H1 (cell line): ENCODE data around the gene MRPS14. TPM values are rescaled to one million over a fixed set of nuclear protein-coding genes. Genes with fewer than 3 reads are reported as not detected.
A peak's percentile ranks its signal among the peaks of the same experiment; 100 is the strongest.

Source experiments
- CTCF ChIA-PET: fragments of 300-600 bp; sonication (Branson Sonifier 250); formaldehyde crosslinking; loops from one replicate; lab custom pipeline; 2021; ENCODE audit not compliant: partially characterized antibody; lab: Charles Lee
- POLR2A ChIA-PET: fragments of 300-600 bp; sonication (Branson Sonifier 250); formaldehyde crosslinking; loops from one replicate; lab custom pipeline; 2021; ENCODE audit warnings: inconsistent platforms; ENCODE audit not compliant: partially characterized antibody; lab: Charles Lee
- DNase-seq, 2 experiments: peaks; one replicate each; pipeline versions ENCODE4 v3.0.0 to v3.0.0-alpha.2; 2010 to 2022; ENCODE audit warnings: low spot score in 2 of 2, low read depth in 1 of 2, mixed read lengths in 1 of 2
- FAIRE-seq: peaks from 2 replicates; lab custom pipeline; 2011; peaks lifted over from hg19 to GRCh38; lab: Jason Lieb, UNC
- H2AFZ ChIP-seq: 2 replicates; pipeline ENCODE4 v1.8.1; 2012; ENCODE audit warnings: low read length, inconsistent platforms
- H2AK5ac ChIP-seq: 2 replicates; pipeline ENCODE4 v1.6.1; 2013; ENCODE audit warnings: low read depth, low read length
- H2BK120ac ChIP-seq: replicated peaks from 2 replicates; pipeline ENCODE3; 2013; ENCODE audit warnings: low read depth, low read length, inconsistent platforms
- H2BK12ac ChIP-seq: 2 replicates; pipeline ENCODE4 v1.6.1; 2013; ENCODE audit warnings: low read depth, low read length
- H2BK15ac ChIP-seq: 2 replicates; pipeline ENCODE4 v1.6.1; 2013; ENCODE audit warnings: low read length
- H2BK20ac ChIP-seq: 2 replicates; pipeline ENCODE4 v1.6.1; 2013; ENCODE audit warnings: low read length
- H2BK5ac ChIP-seq: 2 replicates; pipeline ENCODE4 v1.6.1; 2013; ENCODE audit warnings: low read depth, low read length
- H3K14ac ChIP-seq: 2 replicates; pipeline ENCODE4 v1.6.1; 2013; ENCODE audit warnings: inconsistent platforms; ENCODE audit not compliant: insufficient read length
- H3K18ac ChIP-seq: 2 replicates; pipeline ENCODE4 v1.6.1; 2013; ENCODE audit warnings: low read length; ENCODE audit errors: extremely low read depth
- H3K23ac ChIP-seq: 2 replicates; pipeline ENCODE4 v1.6.1; 2013; ENCODE audit warnings: inconsistent platforms; ENCODE audit not compliant: insufficient read length
- H3K23me2 ChIP-seq: 2 replicates; pipeline ENCODE4 v1.6.1; 2013; ENCODE audit warnings: low read depth, low read length
- H3K27ac ChIP-seq: 2 replicates; pipeline ENCODE4 v1.6.1; 2011; ENCODE audit warnings: low read depth, low read length, inconsistent platforms
- H3K27me3 ChIP-seq, 4 experiments: replicated peaks in 1 of 4; 1 replicate in 1 of 4; 2 replicates in 3 of 4; pipeline versions ENCODE4 v1.6.1 to v1.8.1; 2011 to 2013; ENCODE audit warnings: low read length in 3 of 4, mild to moderate bottlenecking in 3 of 4, inconsistent platforms in 2 of 4, mixed read lengths in 2 of 4, moderate library complexity in 1 of 4; ENCODE audit not compliant: control insufficient read depth in 3 of 4, insufficient read depth in 3 of 4; ENCODE audit errors: extremely low read depth in 1 of 4
- H3K36me3 ChIP-seq, 4 experiments: 2 replicates each; pipeline versions ENCODE4 v1.6.1 to v1.8.1; 2011 to 2013; ENCODE audit warnings: mild to moderate bottlenecking in 4 of 4, low read length in 3 of 4, moderate library complexity in 2 of 4, control low read depth in 1 of 4, inconsistent platforms in 1 of 4; ENCODE audit not compliant: insufficient read depth in 4 of 4, control insufficient read depth in 2 of 4
- H3K4ac ChIP-seq: replicated peaks from 2 replicates; pipeline ENCODE3; 2013; ENCODE audit warnings: low read length, low read depth, mixed read lengths, inconsistent platforms; ENCODE audit not compliant: insufficient read length
- H3K4me1 ChIP-seq, 4 experiments: replicated peaks in 1 of 4; 1 replicate in 1 of 4; 2 replicates in 3 of 4; pipeline versions ENCODE4 v1.6.1 to v1.8.1; 2011 to 2013; ENCODE audit warnings: low read length in 3 of 4, inconsistent platforms in 2 of 4, mixed read lengths in 1 of 4; ENCODE audit not compliant: insufficient read depth in 4 of 4, control insufficient read depth in 3 of 4
- H3K4me2 ChIP-seq, 2 experiments: 2 replicates each; pipeline versions ENCODE4 v1.6.1 to v1.8.1; 2011 to 2013; ENCODE audit warnings: low read depth in 2 of 2, low read length in 2 of 2, control low read depth in 1 of 2, inconsistent platforms in 1 of 2, mild to moderate bottlenecking in 1 of 2; ENCODE audit not compliant: insufficient read depth in 1 of 2
- H3K4me3 ChIP-seq, 4 experiments: fragments of 200-600, 300-600 bp in 1 of 4; sonication (generic), shearing (Covaris generic), sonication (Bioruptor Twin) in 1 of 4; 2 replicates each; pipeline versions ENCODE4 v1.5.1 to v1.8.1; 2011 to 2016; ENCODE audit warnings: low read length in 4 of 4, low read depth in 3 of 4, control low read depth in 2 of 4, inconsistent platforms in 2 of 4, mild to moderate bottlenecking in 2 of 4, mixed read lengths in 1 of 4, moderate library complexity in 1 of 4; ENCODE audit not compliant: insufficient read depth in 2 of 4; ENCODE audit errors: extremely low read depth in 1 of 4
- H3K56ac ChIP-seq: replicated peaks from 2 replicates; pipeline ENCODE3; 2013; ENCODE audit warnings: low read depth, mild to moderate bottlenecking, mixed read lengths, low read length, inconsistent platforms; ENCODE audit not compliant: insufficient read length
- H3K79me1 ChIP-seq: 2 replicates; pipeline ENCODE4 v1.6.1; 2013; ENCODE audit warnings: low read depth, low read length, control low read depth
- H3K79me2 ChIP-seq, 2 experiments: 2 replicates each; pipeline versions ENCODE4 v1.6.1 to v1.8.1; 2012 to 2013; ENCODE audit warnings: low read length in 2 of 2, mild to moderate bottlenecking in 2 of 2, inconsistent platforms in 1 of 2; ENCODE audit not compliant: insufficient read depth in 2 of 2, control insufficient read depth in 1 of 2
- H3K9ac ChIP-seq, 4 experiments: replicated peaks in 1 of 4; 1 replicate in 1 of 4; 2 replicates in 3 of 4; pipeline versions ENCODE4 v1.6.1 to v1.8.1; 2011 to 2013; ENCODE audit warnings: low read depth in 3 of 4, low read length in 3 of 4, control low read depth in 2 of 4, mild to moderate bottlenecking in 2 of 4, moderate library complexity in 2 of 4, inconsistent platforms in 1 of 4; ENCODE audit errors: extremely low read depth in 1 of 4
- H3K9me3 ChIP-seq, 2 experiments: 2 replicates each; pipeline versions ENCODE4 v1.6.1 to v1.8.1; 2012 to 2013; ENCODE audit warnings: mild to moderate bottlenecking in 2 of 2, moderate library complexity in 2 of 2, control low read depth in 1 of 2, inconsistent platforms in 1 of 2, low read depth in 1 of 2, low read length in 1 of 2, mixed read lengths in 1 of 2; ENCODE audit not compliant: insufficient read depth in 2 of 2
- H4K20me1 ChIP-seq, 2 experiments: replicated peaks in 1 of 2; 2 replicates each; pipeline versions ENCODE3 to v1.8.1; 2011 to 2013; ENCODE audit warnings: inconsistent platforms in 2 of 2, low read length in 2 of 2, mild to moderate bottlenecking in 1 of 2; ENCODE audit not compliant: insufficient read depth in 2 of 2, control insufficient read depth in 1 of 2
- H4K5ac ChIP-seq: 2 replicates; pipeline ENCODE4 v1.6.1; 2013; ENCODE audit warnings: low read length, low read depth, mixed read lengths, inconsistent platforms; ENCODE audit not compliant: insufficient read length
- H4K8ac ChIP-seq: 2 replicates; pipeline ENCODE4 v1.8.0; 2013; ENCODE audit warnings: mild to moderate bottlenecking, moderate library complexity, low read length, inconsistent platforms; ENCODE audit not compliant: insufficient read depth; ENCODE audit errors: extremely low read depth
- H4K91ac ChIP-seq: replicated peaks from 2 replicates; pipeline ENCODE3; 2013; ENCODE audit warnings: low read length, mixed read lengths, inconsistent platforms; ENCODE audit not compliant: insufficient read length
- RAD21 ChIP-seq, 2 experiments: IDR thresholded peaks in 1 of 2; conservative IDR thresholded peaks in 1 of 2; 2 replicates each; pipeline ENCODE4 v1.6.1; 2011; ENCODE audit warnings: low read depth in 2 of 2, low read length in 2 of 2, improper control_type of control experiment in 1 of 2, inconsistent platforms in 1 of 2, mild to moderate bottlenecking in 1 of 2, moderate library complexity in 1 of 2
- polyA plus RNA-seq, 7 experiments: library from polyadenylated mRNA; depleted of rRNA in 3 of 7; stranded (reverse) in 5 of 7; unstranded in 2 of 7; fragments of >200 nt in 5 of 7; fragments of 200-250 nt in 2 of 7; gene quantifications; 1 replicate in 5 of 7; 2 replicates in 1 of 7; 4 replicates in 1 of 7; pipeline versions ENCODE4 v1.2.1 to v1.2.3, GENCODE V29; 2011 to 2013; ENCODE audit warnings: missing spikeins in 2 of 7, mixed read lengths in 2 of 7
- total RNA-seq: library from RNA; stranded (reverse); fragmentation: NEBNext Ultra II Directional; extraction: Animal tissue kit (Norgen Biotek cat#: 25700); gene quantifications from 2 replicates; pipeline ENCODE4 v1.2.1, GENCODE V29; 2021

Gene MRPS14
- total and polyA plus RNA-seq, 2 of the 8 experiments (the other 6 are each of a cell fraction or from before 2014, with no cell fraction given): 27.5 to 38.7 TPM

DNA sequence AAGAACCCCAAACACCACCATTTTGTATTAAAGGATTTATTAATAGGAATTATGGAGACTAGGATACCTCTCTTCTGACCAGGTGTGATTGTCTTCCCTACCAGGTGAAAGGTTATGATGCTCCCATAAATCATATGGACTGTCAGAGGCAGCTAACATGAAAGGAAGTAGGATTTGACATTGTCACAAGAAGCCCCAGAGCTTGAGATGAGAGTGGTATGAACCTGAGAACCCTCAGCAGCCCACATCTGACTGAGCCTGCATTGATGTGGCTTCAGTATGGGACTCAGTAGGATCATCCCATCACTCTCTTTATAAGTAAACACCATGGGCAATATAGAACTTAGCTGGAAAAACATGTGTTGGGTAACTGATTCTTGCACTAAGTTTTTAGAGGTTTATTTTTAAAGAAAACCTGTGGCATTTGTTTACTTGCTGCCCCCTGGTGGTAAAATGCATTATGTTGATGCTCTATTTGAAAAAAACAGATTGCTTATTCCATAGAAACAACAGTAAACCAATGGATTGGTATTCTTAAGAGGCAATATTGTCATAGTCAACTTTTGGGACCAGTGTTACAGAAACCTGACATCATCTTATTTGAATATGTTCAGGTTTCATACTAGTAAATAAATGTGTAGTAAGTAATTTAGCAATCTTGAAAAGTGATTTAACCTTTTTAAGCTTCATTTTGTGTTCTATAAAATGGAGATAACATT, 40.1 kb downstream of the MRPS14 start:
- Histone ChIP-seq H3K79me2 (no peaks in the 10 kb centered on the region), H3K4me2 (no peak overlapping the region), H3K9me3 (no peaks in the 10 kb centered on the region), H4K8ac (no peak overlapping the region), H4K20me1 (no peaks in the 10 kb centered on the region), H2BK120ac (no peak overlapping the region), H3K56ac (no peak overlapping the region), H3K36me3 (peaks cover 18 to 86% (median 65%) of the 10 kb centered on the region in 4 experiments), H2AK5ac (no peak overlapping the region), H4K91ac (no peak overlapping the region), H3K23ac (no peak overlapping the region), H3K4me3 (no peak overlapping the region), H4K5ac (no peak overlapping the region), H3K27me3 (no peaks in the 10 kb centered on the region), H3K27ac (no peak overlapping the region), H3K23me2 (no peaks in the 10 kb centered on the region), H2BK12ac (no peak overlapping the region), H2BK5ac (no peak overlapping the region), H2AFZ (no peak overlapping the region), H3K79me1 (no peaks in the 10 kb centered on the region; the same call in 1 of the 2 replicates), H3K9ac (no peak overlapping the region), H2BK20ac (no peak overlapping the region), H3K4me1 (no peaks in the 10 kb centered on the region), H2BK15ac (no peak overlapping the region), H3K18ac (no peak overlapping the region), H3K14ac (no peak overlapping the region), H3K4ac (no peak overlapping the region)
- ChIA-PET CTCF (interaction anchor here (0.6 to 6.8 kb wide), 28 partner anchors 9 to 224 kb away, joined by 3 to 66 read pairs (median 3); no protein-coding TSS in a partner anchor), POLR2A (interaction anchor here (0.6 to 1.3 kb wide), 5 partner anchors 9 to 98 kb away, joined by 3 to 5 read pairs (median 3); partner anchors contain the start of gene CACYBP)
- DNase-seq: no peak
- FAIRE-seq: no peak
- TF ChIP-seq RAD21 (IDR thresholded peaks at IDR 0.05 in 1 of 2, conservative IDR thresholded peaks at IDR 0.05 in 1 of 2; ENCODE audit: low read depth in 2 of 2, low read length in 2 of 2): peak in 1 of 2 experiments; percentile 34; a peak in 2 of 4 replicates
